Measurements from ENCODE around the gene ABCC8.

The ABCC8 gene

GRCh38 chr11:17352950-17353820, 123.5 kb downstream of the ABCC8 start (continued):
- TF ChIP-seq PRDM1 (tag by site-specific recombination; IDR thresholded peaks at IDR 0.05): no peak
- no peak for TF ChIP-seq ZFP3 (tag by site-specific recombination; IDR thresholded peaks at IDR 0.05; ENCODE audit: low read depth)
- TF ChIP-seq ZNF138 (tag by site-specific recombination; IDR thresholded peaks at IDR 0.05; ENCODE audit: borderline replicate concordance): no peak
- TF ChIP-seq ZNF521 (tag by site-specific recombination; IDR thresholded peaks at IDR 0.05): no peak
- peak; percentile 67 for TF ChIP-seq ZXDB (tag by site-specific recombination; IDR thresholded peaks at IDR 0.05)
- TF ChIP-seq ZNF146 (tag by site-specific recombination; IDR thresholded peaks at IDR 0.05): no peak
- TF ChIP-seq MZF1 (tag by site-specific recombination; IDR thresholded peaks at IDR 0.05; ENCODE audit: borderline replicate concordance): no peak
- no peak; the same call in 1 of the 2 replicates for TF ChIP-seq MEIS1 (CRISPR knock-in tag; IDR thresholded peaks at IDR 0.05; ENCODE audit: borderline replicate concordance)
- no peak for TF ChIP-seq TCF7L2 (IDR thresholded peaks at IDR 0.05; ENCODE audit: borderline replicate concordance, low read depth, low read length)
- peak; percentile 94 for TF ChIP-seq ZBTB11 (tag by site-specific recombination; conservative IDR thresholded peaks at IDR 0.05; ENCODE audit: low read depth)
- TF ChIP-seq KLF17 (tag by site-specific recombination; IDR thresholded peaks at IDR 0.05): no peak
- TF ChIP-seq ZNF530 (tag by site-specific recombination; IDR thresholded peaks at IDR 0.05; ENCODE audit: low read depth): no peak
- TF ChIP-seq ZNF23 (tag by site-specific recombination; IDR thresholded peaks at IDR 0.05; ENCODE audit: borderline replicate concordance): no peak
- TF ChIP-seq HOXD13 (CRISPR knock-in tag; IDR thresholded peaks at IDR 0.05; ENCODE audit: borderline replicate concordance): 0 out of 2 replicates have a peak, but pooled peaks have one; percentile 53
- peak; percentile 66; the same call in 1 of the 2 replicates for TF ChIP-seq KLF8 (tag by site-specific recombination; IDR thresholded peaks at IDR 0.05)
- no peak for TF ChIP-seq ZNF623 (tag by site-specific recombination; IDR thresholded peaks at IDR 0.05)
- peak; percentile 84 for TF ChIP-seq ZBTB26 (tag by site-specific recombination; optimal IDR thresholded peaks at IDR 0.05)
- TF ChIP-seq ZNF391 (tag by site-specific recombination; IDR thresholded peaks at IDR 0.05; ENCODE audit: borderline replicate concordance, low read depth): no peak
- no peak for TF ChIP-seq GFI1B (tag by site-specific recombination; IDR thresholded peaks at IDR 0.05)
- TF ChIP-seq ZNF24 (tag by site-specific recombination; IDR thresholded peaks at IDR 0.05): no peak
- TF ChIP-seq ZNF2 (tag by site-specific recombination; IDR thresholded peaks at IDR 0.05): peak; percentile 72; the same call in 1 of the 2 replicates
- no peak for TF ChIP-seq ZNF133 (tag by site-specific recombination; IDR thresholded peaks at IDR 0.05)
- no peak for TF ChIP-seq ZNF514 (tag by site-specific recombination; IDR thresholded peaks at IDR 0.05)
- no peak for TF ChIP-seq ZNF624 (tag by site-specific recombination; IDR thresholded peaks at IDR 0.05)
- no peak for TF ChIP-seq ZNF677 (tag by site-specific recombination; IDR thresholded peaks at IDR 0.05)
- 0 out of 2 replicates have a peak, but pooled peaks have one; percentile 42 for TF ChIP-seq ZNF792 (tag by site-specific recombination; IDR thresholded peaks at IDR 0.05)
- TF ChIP-seq ZBTB10 (tag by site-specific recombination; IDR thresholded peaks at IDR 0.05): no peak
- peak; percentile 77 for TF ChIP-seq ZNF341 (tag by site-specific recombination; IDR thresholded peaks at IDR 0.05; ENCODE audit: low read depth)
- TF ChIP-seq ZNF600 (tag by site-specific recombination; IDR thresholded peaks at IDR 0.05): peak; percentile 88
- 0 out of 2 replicates have a peak, but pooled peaks have one; percentile 12 for TF ChIP-seq ZBTB6 (tag by site-specific recombination; IDR thresholded peaks at IDR 0.05)
